Measurements from ENCODE around the gene NME9.

GRCh38 chr3:138303474-138303873 lies 26.2 kb downstream of the NME9 start:
- no peak for TF ChIP-seq KDM5A (IDR thresholded peaks at IDR 0.05)
- TF ChIP-seq HDAC2 (IDR thresholded peaks at IDR 0.05), result no peak
- no peak for TF ChIP-seq REST (IDR thresholded peaks at IDR 0.05)
- TF ChIP-seq RAD21 (conservative IDR thresholded peaks at IDR 0.05 in 1 of 2, IDR thresholded peaks at IDR 0.05 in 1 of 2), result no peak
- TF ChIP-seq, protein P1, sequence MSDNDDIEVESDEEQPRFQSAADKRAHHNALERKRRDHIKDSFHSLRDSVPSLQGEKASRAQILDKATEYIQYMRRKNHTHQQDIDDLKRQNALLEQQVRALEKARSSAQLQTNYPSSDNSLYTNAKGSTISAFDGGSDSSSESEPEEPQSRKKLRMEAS (IDR thresholded peaks at IDR 0.05), result no peak
- TF ChIP-seq CEBPB (IDR thresholded peaks at IDR 0.05), result no peak
- no peak for TF ChIP-seq HOXB5 (CRISPR knock-in tag; IDR thresholded peaks at IDR 0.05)
- TF ChIP-seq, protein P2, sequence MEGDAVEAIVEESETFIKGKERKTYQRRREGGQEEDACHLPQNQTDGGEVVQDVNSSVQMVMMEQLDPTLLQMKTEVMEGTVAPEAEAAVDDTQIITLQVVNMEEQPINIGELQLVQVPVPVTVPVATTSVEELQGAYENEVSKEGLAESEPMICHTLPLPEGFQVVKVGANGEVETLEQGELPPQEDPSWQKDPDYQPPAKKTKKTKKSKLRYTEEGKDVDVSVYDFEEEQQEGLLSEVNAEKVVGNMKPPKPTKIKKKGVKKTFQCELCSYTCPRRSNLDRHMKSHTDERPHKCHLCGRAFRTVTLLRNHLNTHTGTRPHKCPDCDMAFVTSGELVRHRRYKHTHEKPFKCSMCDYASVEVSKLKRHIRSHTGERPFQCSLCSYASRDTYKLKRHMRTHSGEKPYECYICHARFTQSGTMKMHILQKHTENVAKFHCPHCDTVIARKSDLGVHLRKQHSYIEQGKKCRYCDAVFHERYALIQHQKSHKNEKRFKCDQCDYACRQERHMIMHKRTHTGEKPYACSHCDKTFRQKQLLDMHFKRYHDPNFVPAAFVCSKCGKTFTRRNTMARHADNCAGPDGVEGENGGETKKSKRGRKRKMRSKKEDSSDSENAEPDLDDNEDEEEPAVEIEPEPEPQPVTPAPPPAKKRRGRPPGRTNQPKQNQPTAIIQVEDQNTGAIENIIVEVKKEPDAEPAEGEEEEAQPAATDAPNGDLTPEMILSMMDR (IDR thresholded peaks at IDR 0.05), result no peak
- no peak for TF ChIP-seq NR3C1 (IDR thresholded peaks at IDR 0.05)

All from A549 (cell line).